Lower leg skin (tissue), 3 donors: ENCODE results near the gene PSEN2.

Experiments used
- POLR2A ChIP-seq, 2 donors: fragments of 450-650 bp; IDR thresholded peaks; one replicate each; pipeline ENCODE4 v1.6.1; 2016 to 2017; ENCODE audit warnings: antibody characterized with exemption in 2 of 2, mild to moderate bottlenecking in 1 of 2, moderate library complexity in 1 of 2
- TF ChIP-seq, protein P1 (sequence below), 3 donors: fragments of 450-650 bp; IDR thresholded peaks; one replicate each; pipeline ENCODE4 v1.5.1; 2016; ENCODE audit warnings: antibody characterized with exemption in 3 of 3, mild to moderate bottlenecking in 3 of 3, moderate library complexity in 2 of 3

DNA sequence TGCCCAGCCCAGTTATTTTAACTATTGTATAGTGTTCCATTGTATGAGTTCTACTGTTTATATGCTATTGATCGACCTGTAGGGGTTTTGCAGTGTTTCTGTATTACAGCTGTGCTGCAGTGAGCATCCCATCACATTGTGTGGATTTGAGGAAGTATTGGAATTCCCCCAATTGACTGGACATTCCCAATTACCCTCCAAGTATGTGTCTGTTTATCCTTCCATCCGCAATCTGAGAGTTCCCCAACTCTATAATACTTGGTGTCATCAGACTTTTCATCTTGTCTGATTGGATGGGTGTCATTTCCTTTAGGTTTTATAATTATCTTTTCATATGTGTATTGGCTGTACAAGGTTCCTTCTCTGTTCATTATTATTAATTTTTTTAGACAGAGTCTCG is 27.8 kb downstream of the PSEN2 start:
- TF ChIP-seq, protein P1, sequence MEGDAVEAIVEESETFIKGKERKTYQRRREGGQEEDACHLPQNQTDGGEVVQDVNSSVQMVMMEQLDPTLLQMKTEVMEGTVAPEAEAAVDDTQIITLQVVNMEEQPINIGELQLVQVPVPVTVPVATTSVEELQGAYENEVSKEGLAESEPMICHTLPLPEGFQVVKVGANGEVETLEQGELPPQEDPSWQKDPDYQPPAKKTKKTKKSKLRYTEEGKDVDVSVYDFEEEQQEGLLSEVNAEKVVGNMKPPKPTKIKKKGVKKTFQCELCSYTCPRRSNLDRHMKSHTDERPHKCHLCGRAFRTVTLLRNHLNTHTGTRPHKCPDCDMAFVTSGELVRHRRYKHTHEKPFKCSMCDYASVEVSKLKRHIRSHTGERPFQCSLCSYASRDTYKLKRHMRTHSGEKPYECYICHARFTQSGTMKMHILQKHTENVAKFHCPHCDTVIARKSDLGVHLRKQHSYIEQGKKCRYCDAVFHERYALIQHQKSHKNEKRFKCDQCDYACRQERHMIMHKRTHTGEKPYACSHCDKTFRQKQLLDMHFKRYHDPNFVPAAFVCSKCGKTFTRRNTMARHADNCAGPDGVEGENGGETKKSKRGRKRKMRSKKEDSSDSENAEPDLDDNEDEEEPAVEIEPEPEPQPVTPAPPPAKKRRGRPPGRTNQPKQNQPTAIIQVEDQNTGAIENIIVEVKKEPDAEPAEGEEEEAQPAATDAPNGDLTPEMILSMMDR (IDR thresholded peaks at IDR 0.05): no peak
- no peak for TF ChIP-seq POLR2A (IDR thresholded peaks at IDR 0.05)
